ENCODE results near the gene POLA1.

Gene POLA1

GRCh38 chrX:24877854-24878650 is 184.3 kb downstream of the POLA1 start:
- DNase-seq (ENCODE audit: low read depth): no peak

GRCh38 chrX:24879679-24880078 is 186.0 kb downstream of the POLA1 start:
- DNase-seq (ENCODE audit: low read depth): no peak

DNA sequence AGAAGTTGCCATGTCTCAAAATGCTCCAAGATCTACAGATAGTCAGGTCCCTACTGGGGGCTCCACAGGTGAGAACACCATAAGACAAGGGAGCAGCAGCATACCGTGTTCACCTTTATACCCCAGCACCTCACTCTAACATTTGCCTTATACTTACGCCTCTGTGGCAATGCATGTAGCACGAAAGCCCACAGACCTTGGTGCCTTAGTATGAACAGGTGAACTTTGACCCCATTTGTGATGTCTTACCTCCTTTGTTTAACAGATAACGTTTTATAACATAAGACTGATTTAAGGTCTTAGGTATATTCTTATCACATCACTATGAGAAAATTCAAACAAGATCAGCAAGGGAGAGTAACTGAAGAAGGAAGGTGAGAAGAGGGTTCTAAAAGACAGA is 193.2 kb downstream of the POLA1 start:
- DNase-seq (ENCODE audit: low read depth): no peak

DNA sequence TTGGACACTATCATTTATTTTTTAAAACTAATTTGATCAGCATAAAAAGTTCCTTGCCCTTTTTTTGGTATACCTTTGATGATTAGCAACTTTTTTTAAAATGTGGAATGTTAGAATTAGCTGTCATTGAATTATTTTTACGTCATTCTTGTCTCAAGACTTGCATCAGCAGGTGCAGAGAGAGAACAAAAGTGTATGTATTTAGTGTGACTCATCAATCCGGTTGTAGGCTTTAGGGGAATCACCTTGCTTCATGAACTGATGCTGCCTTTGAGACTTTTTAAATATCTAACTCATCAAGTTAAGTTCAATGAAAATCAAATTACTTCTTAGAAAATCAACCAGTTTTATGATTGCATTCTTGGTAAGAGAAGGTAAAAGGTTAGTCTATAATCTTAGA is 197.0 kb downstream of the POLA1 start:
- no peak for DNase-seq (ENCODE audit: low read depth)

DNA sequence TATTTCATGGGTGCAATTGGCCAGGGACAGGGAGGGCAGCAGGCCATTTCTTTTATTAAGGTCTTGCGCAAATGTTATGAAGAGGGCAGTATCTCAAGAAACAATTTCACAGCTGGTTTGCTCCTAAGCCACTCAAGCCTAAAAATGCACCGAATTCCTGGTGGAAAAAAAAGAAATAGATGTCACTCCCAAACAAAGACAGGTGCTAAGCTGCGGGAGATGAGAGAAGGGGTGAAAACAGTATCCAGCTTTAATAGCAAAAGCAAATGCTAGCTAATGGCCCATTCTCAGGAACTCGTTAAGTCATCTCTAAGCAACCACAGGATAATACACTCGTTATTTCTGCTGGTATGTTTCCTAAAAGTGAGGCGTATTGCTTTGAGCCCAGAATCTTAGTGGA is 205.7 kb downstream of the POLA1 start:
- DNase-seq (ENCODE audit: low read depth): no peak

DNA sequence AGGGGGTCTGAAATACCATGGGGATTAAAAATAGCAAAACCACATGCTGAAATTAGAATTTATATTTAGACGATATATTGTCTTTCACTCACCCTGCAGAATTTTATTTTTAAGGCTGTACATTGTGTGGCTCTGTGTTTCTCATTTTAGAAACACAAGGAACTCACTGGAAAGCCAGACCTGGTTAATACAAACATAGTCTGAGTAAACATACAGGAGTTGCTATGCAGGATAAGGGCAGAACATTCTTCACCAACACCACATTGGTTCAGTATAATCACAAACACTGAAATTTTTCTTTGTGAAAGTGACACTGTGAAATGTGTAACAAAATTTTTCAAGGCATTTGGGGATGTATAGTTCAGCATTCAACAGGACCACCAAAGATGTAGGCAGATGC is 206.5 kb downstream of the POLA1 start:
- DNase-seq (ENCODE audit: low read depth): no peak

- peak; percentile 2 for DNase-seq (ENCODE audit: low read depth)
Measured at GRCh38 chrX:24902806-24903205, 209.1 kb downstream of the POLA1 start.

DNA sequence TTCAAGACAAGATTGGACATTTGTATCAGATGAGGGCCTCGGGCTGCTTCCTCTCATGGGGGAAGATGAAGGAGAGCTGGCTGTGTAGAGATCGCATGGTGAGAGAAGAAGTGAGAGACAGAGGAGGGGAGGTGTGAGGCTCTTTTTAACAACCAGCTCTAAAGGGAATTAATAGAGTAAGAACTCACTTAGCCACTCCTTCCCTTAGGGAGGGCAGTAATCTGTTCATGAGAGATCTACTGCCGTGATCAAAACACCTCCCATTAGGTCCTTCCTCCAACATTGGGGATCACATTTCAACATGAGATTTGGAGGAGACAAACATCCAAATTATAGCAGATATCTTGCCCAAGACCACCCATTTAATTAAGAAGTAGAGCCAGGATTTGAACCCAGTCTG is 225.0 kb downstream of the POLA1 start:
- DNase-seq (ENCODE audit: low read depth): no peak

DNA sequence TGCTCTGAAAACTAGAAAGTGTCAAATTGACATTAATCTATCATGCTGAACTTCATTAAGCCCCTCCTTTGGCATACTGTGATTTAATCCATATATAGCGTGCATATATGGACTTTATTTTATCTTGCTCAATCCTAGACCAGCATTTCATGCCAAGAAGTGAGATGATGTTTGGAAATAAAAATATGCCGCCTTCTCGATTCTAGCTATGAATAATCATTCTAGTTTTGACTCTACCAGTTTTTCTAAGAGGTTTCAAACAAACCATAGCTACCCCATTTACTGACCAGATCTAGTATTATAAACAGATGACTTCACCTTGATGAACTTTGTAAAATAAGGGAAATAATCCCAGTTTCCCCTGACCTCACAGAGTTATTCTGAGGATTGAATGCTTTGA is 227.1 kb downstream of the POLA1 start:
- DNase-seq (ENCODE audit: low read depth): no peak

DNA sequence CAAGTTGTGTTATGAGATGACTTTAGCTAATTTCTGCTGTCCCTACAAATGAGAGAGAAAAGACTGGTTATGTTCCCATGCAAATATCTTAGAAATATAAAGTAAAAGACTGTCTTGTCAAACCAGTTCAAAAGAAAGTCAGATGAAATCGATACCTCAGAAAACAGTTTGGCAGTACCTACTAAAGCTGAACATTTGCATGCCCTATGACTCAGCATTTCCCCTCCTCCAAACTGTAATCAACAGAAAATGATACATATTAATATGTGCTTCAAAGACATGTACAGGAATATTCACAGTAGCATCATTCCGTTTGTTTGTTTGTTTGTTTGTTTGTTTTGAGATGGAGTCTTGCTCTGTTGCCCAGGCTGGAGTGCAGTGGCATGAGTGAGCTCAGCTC is 231.7 kb downstream of the POLA1 start:
- DNase-seq (ENCODE audit: low read depth): peak; percentile 6

GRCh38 chrX:24927372-24927771 is 233.7 kb downstream of the POLA1 start:
- DNase-seq (ENCODE audit: low read depth): no peak

- DNase-seq (ENCODE audit: low read depth): no peak
Measured at GRCh38 chrX:24928114-24928513, 234.4 kb downstream of the POLA1 start.

DNA sequence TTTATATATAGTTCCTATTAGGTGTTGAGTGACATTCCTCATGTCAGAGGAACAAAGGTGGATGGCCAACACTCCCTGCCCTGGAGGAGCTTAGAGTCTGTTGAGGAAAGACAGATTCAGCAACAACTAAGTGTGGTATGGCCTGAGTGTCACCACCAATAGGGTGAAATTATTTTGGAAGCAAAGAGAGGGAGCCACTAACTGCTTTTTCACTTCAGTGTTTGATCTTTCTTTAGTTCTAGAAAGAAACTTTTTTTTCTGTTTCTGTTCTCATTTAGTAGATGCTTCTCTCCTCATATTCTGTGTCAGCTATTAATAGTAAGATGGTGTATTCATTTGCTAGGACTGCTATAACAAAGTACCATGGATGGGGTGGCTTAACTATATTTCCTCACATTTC is 240.6 kb downstream of the POLA1 start:
- DNase-seq (ENCODE audit: low read depth): no peak

GRCh38 chrX:24945009-24945408 is 251.3 kb downstream of the POLA1 start:
- DNase-seq (ENCODE audit: low read depth): no peak

GRCh38 chrX:24946369-24946768 is 252.7 kb downstream of the POLA1 start:
- no peak for DNase-seq (ENCODE audit: low read depth)

- no peak for DNase-seq (ENCODE audit: low read depth)
Measured at GRCh38 chrX:24954732-24955131, 261.0 kb downstream of the POLA1 start.

- no peak for DNase-seq (ENCODE audit: low read depth)
Measured at GRCh38 chrX:24955372-24955930, 261.7 kb downstream of the POLA1 start.

GRCh38 chrX:24956828-24957227 is 263.1 kb downstream of the POLA1 start:
- no peak for DNase-seq (ENCODE audit: low read depth)

DNA sequence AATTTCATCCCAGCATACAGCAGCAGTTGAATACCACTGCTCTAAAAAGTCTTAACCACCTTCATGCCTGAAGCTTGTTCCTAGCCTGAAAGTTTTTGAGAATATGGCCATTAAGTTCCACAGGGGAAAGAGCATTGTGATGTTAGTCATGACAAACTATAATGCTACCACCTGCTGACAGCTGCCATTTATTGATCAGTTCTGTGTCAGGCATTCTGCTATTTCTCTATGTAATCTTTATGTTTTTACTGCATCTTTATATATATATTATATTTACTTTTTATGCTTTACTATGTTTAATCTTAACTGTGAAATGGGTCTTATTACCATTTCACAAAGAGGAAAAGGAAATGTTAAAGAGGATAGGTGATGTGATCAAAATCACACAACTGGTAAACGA is 268.1 kb downstream of the POLA1 start:
- DNase-seq (ENCODE audit: low read depth): no peak

DNA sequence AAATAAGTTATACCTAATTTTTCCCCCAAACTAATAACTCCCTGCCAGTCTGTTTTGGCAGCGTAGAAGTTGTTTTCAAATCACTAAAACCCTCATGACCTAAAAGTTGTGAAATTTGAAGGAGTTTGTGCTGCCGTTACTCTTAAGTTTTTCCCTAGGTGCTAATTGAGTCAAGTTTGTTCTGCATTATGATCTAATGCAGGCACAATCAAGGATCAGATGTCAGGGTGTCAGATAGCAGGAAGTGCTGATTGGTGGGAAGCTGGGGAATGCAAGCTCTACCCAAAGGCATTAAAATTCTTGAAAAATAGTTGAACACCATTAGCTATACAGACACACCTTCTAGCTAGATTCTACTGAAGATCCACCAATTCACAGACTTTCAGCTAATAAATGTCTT is 270.1 kb downstream of the POLA1 start:
- no peak for DNase-seq (ENCODE audit: low read depth)

DNA sequence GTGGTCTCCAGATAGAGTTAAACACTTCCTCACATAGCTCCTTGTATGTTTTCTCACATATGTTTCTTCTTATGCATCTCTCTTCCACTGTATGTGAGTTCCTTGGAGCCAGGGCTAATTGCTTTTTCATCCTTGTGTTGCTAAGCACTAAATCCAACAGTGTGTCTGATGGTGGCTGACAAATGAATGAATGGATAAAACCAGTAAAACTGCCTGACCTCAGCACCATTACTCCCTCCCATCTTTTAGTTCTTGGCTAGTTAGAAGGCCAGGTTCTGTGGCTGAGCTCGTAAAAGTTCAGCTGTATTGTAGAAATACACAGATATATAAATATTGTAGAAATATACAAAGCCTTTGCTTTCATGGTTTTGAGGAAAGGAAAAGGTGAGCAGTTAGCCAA is 271.7 kb downstream of the POLA1 start:
- no peak for DNase-seq (ENCODE audit: low read depth)

DNA sequence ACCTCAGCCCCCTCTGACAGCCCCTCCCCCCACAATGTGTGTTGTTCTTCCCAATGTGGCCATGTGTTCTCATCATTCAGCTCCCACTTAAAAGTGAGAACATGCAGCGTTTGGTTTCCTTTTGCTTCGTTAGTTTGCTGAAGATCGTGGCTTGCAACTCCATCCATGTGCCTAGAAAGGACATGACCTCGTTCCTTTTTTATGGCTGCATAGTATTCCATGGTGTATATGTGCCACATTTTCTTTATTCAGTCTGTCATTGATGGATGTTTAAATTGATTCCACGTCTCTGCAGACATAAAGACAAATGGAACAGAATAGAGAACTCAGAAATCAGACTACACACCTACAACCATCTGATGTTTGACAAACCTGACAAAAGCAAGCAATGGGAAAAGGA is 276.1 kb downstream of the POLA1 start:
- DNase-seq (ENCODE audit: low read depth): no peak

DNA sequence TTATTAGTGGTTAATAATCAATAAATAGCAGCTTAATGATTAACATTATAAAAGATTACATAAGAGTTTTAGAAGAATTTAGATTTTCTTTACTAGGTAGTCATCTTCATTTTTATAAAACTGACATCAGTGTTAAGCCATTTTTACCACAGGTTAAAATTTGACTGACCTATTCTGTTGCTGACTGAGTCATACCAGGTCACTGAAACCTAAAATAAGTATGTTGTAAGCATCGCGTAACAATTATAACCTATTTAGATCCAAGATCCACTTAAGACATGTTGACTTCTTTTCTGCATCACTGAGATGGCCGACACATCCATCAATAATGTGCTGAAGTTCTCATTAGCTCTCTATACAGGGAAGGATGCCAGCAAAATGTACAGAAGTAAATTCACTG is 285.4 kb downstream of the POLA1 start:
- DNase-seq (ENCODE audit: low read depth): no peak

DNA sequence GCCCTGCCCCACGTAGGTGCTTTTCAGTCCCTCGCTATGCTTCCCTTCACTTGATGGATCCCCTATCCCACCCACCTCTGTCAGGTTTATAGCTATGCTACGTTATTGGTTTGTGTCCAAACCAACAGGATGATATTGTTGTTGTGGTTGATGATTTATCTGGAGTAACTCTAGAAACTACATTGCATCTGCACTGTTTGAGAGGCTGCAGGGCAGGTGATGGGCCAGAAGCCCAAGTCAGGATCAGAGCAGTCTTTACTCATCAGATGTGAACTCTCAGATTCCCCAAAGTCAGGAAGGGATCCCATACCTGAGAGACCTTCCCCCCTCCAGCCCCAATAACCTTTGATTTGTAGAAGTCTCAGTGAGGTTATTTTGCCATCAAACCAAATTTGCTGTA is 287.3 kb downstream of the POLA1 start:
- no peak for DNase-seq (ENCODE audit: low read depth)
